ENCODE measurements around the gene LBX2. TPM values are rescaled to one million over a fixed set of nuclear protein-coding genes. Genes with fewer than 3 reads are reported as not detected.

LBX2 gene
- total and polyA plus RNA-seq, 9 of the 15 experiments (the other 6 are each of a cell fraction or from before 2014, with no cell fraction given), result 0.39 to 6.2 (median 1.8) TPM; not detected in 1

DNA sequence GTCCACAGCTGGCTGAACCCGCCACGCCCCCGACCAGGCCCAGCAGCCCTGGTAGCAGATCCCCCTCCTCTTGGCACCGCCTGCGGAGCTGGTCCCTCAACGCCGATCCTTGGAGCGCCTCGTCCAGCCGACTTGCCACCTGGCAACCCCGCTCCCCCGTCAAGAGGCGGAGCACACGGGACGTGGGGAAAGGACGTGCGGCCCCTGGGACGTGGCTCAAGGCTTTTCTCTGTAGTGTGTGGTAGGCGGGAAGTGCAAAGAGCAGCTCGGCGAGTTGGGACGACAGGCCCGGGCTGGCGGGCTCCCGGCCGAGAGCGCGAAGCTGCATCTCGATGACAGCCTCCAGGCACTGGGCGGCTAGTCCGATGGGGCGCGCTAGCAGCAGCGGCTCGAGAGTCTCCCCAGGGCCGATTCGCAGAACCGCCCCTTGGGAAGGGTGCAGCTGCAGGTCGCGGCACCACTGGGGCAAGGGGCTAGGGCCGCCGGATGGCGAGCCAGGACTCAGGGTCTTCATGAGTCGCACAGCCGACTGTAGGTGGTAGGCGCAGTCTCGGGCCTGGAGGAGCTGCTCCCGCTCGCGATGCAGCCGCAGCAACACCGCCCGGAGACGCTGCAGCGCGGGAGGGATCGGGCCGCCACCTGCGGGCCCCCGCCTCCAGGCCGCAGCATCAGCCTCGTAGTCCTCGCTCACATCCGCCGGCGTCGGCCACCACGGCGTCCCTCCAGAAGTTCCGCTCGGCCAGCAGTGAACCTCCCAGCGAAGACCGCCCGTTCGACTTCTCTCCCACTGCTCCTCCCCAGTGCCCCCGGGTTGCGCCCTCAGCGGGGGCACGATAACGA lies 17.2 kb downstream of the LBX2 start (continued):
- TF ChIP-seq SIX5 (IDR thresholded peaks at IDR 0.05; ENCODE audit: borderline replicate concordance in 1 of 2, insufficient read depth in 1 of 2, low read depth in 1 of 2, low read length in 2 of 2) (no peak), NONO (IDR thresholded peaks at IDR 0.05; ENCODE audit: low read depth in 2 of 2, low read length in 1 of 2) (no peak), HLTF (IDR thresholded peaks at IDR 0.05) (peak; percentile 7; the same call in 1 of the 2 replicates), U2AF1 (optimal IDR thresholded peaks at IDR 0.05; ENCODE audit: low read depth, low read length) (peak; percentile 12), ZNF224 (CRISPR knock-in tag; IDR thresholded peaks at IDR 0.05) (peak; percentile 57; the same call in 1 of the 2 replicates), ZFX (CRISPR knock-in tag; IDR thresholded peaks at IDR 0.05) (peak; percentile 90), ZNF197 (CRISPR knock-in tag; IDR thresholded peaks at IDR 0.05; ENCODE audit: low read depth) (no peak), NRF1 (conservative IDR thresholded peaks at IDR 0.05 in 1 of 2, IDR thresholded peaks at IDR 0.05 in 1 of 2) (peak in 1 of 2 experiments; percentile 46; a peak in 2 of 4 replicates), NUFIP1 (IDR thresholded peaks at IDR 0.05; ENCODE audit: partially characterized antibody) (no peak), SIN3B (IDR thresholded peaks at IDR 0.05; ENCODE audit: low read depth) (no peak), TOE1 (IDR thresholded peaks at IDR 0.05; ENCODE audit: borderline replicate concordance) (no peak), TOE1 (CRISPR knock-in tag; IDR thresholded peaks at IDR 0.05; ENCODE audit: borderline replicate concordance, low read depth) (no peak), ZBTB8A (IDR thresholded peaks at IDR 0.05; ENCODE audit: partially characterized antibody) (no peak), HNRNPLL (IDR thresholded peaks at IDR 0.05; ENCODE audit: low read depth, low read length, poor library complexity, severe bottlenecking) (peak; percentile 35), MCM7 (IDR thresholded peaks at IDR 0.05) (no peak)
- TF ChIP-seq, protein P1, sequence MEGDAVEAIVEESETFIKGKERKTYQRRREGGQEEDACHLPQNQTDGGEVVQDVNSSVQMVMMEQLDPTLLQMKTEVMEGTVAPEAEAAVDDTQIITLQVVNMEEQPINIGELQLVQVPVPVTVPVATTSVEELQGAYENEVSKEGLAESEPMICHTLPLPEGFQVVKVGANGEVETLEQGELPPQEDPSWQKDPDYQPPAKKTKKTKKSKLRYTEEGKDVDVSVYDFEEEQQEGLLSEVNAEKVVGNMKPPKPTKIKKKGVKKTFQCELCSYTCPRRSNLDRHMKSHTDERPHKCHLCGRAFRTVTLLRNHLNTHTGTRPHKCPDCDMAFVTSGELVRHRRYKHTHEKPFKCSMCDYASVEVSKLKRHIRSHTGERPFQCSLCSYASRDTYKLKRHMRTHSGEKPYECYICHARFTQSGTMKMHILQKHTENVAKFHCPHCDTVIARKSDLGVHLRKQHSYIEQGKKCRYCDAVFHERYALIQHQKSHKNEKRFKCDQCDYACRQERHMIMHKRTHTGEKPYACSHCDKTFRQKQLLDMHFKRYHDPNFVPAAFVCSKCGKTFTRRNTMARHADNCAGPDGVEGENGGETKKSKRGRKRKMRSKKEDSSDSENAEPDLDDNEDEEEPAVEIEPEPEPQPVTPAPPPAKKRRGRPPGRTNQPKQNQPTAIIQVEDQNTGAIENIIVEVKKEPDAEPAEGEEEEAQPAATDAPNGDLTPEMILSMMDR (IDR thresholded peaks at IDR 0.05 in 2 of 3, conservative IDR thresholded peaks at IDR 0.05 in 1 of 3; ENCODE audit: insufficient read depth in 2 of 3, low read depth in 1 of 3, low read length in 3 of 3), result peak in 2 of 3 experiments; percentile 7 to 30; a peak in 1 of 6 replicates
- TF ChIP-seq, protein P2, sequence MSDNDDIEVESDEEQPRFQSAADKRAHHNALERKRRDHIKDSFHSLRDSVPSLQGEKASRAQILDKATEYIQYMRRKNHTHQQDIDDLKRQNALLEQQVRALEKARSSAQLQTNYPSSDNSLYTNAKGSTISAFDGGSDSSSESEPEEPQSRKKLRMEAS (CRISPR knock-in tag; IDR thresholded peaks at IDR 0.05), result no peak
- TF ChIP-seq, protein P3, sequence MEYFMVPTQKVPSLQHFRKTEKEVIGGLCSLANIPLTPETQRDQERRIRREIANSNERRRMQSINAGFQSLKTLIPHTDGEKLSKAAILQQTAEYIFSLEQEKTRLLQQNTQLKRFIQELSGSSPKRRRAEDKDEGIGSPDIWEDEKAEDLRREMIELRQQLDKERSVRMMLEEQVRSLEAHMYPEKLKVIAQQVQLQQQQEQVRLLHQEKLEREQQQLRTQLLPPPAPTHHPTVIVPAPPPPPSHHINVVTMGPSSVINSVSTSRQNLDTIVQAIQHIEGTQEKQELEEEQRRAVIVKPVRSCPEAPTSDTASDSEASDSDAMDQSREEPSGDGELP (CRISPR knock-in tag; IDR thresholded peaks at IDR 0.05; ENCODE audit: borderline replicate concordance), result peak; percentile 54; the same call in 1 of the 2 replicates

Data from K562 (cell line).